ENCODE results near the gene MAD1L1. TPM values are rescaled to one million over a fixed set of nuclear protein-coding genes. Genes with fewer than 3 reads are reported as not detected.
A peak's percentile ranks its signal among the peaks of the same experiment; 100 is the strongest.

MAD1L1 gene
- total RNA-seq, 1 experiment from 2014 or later = 43.8 TPM

DNA sequence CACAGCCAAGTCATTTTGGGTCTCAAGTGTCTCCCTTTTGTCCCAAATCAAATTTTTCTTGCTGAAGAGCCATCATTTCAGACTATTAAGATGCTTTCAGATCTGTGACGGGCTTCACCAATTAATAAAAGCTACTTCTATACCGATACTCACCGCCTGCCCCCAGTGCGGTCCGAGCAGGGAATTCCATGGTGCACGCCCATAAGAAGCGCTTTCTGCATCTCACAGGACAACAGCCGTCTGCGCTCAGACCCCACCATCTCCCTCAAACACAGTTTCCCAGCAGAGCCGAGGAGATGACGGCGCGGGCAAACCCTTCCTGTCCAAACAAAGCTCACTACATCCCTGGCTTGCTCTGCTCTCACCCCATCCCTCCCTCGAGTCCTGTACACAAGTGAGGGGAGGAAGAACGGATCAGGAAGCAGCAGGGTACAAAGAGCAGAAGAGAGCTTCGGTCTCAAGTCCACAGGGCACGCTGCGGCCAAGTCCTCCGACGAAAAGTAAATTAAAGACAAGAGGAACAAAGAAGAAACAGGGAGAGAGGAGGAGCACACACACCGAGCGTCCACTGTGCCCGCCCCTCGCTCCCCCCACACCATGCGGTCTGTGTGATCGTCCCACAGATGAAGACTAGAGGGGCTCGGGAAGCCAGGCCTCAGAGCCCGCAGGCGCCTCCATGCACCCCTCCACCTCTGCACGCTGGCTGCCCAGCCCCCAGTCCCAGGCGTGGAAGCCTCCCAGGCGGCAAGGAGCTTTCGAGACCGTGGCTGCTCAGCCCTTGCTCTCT, 121.9 kb downstream of the MAD1L1 start:
- Mint-ChIP-seq H3K36me3 (peaks cover 6% of the 10 kb centered on the region; the same call in 1 of the 2 replicates), H3K27ac (peak overlapping the region; percentile 97), H3K27me3 (ENCODE audit: low read depth) (no peaks in the 10 kb centered on the region), H3K4me3 (no peak overlapping the region), H3K9me3 (no peaks in the 10 kb centered on the region), H3K4me1 (peaks cover 17% of the 10 kb centered on the region)
- DNase-seq (ENCODE audit: low spot score) = no peak
- ChIA-PET CTCF (interaction anchor here (0.8 kb wide), 1 partner anchor 37 kb away, joined by 3 read pairs; no protein-coding TSS in a partner anchor), POLR2A (no interaction called here)
- TF ChIP-seq, protein P1, sequence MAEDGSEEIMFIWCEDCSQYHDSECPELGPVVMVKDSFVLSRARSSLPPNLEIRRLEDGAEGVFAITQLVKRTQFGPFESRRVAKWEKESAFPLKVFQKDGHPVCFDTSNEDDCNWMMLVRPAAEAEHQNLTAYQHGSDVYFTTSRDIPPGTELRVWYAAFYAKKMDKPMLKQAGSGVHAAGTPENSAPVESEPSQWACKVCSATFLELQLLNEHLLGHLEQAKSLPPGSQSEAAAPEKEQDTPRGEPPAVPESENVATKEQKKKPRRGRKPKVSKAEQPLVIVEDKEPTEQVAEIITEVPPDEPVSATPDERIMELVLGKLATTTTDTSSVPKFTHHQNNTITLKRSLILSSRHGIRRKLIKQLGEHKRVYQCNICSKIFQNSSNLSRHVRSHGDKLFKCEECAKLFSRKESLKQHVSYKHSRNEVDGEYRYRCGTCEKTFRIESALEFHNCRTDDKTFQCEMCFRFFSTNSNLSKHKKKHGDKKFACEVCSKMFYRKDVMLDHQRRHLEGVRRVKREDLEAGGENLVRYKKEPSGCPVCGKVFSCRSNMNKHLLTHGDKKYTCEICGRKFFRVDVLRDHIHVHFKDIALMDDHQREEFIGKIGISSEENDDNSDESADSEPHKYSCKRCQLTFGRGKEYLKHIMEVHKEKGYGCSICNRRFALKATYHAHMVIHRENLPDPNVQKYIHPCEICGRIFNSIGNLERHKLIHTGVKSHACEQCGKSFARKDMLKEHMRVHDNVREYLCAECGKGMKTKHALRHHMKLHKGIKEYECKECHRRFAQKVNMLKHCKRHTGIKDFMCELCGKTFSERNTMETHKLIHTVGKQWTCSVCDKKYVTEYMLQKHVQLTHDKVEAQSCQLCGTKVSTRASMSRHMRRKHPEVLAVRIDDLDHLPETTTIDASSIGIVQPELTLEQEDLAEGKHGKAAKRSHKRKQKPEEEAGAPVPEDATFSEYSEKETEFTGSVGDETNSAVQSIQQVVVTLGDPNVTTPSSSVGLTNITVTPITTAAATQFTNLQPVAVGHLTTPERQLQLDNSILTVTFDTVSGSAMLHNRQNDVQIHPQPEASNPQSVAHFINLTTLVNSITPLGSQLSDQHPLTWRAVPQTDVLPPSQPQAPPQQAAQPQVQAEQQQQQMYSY (CRISPR knock-in tag; IDR thresholded peaks at IDR 0.05) = no peak
- TF ChIP-seq, protein P2, sequence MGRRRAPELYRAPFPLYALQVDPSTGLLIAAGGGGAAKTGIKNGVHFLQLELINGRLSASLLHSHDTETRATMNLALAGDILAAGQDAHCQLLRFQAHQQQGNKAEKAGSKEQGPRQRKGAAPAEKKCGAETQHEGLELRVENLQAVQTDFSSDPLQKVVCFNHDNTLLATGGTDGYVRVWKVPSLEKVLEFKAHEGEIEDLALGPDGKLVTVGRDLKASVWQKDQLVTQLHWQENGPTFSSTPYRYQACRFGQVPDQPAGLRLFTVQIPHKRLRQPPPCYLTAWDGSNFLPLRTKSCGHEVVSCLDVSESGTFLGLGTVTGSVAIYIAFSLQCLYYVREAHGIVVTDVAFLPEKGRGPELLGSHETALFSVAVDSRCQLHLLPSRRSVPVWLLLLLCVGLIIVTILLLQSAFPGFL (CRISPR knock-in tag; IDR thresholded peaks at IDR 0.05; ENCODE audit: borderline replicate concordance) = no peak
- TF ChIP-seq ZNF396 (CRISPR knock-in tag; IDR thresholded peaks at IDR 0.05; ENCODE audit: borderline replicate concordance) = no peak
- TF ChIP-seq, protein P3, sequence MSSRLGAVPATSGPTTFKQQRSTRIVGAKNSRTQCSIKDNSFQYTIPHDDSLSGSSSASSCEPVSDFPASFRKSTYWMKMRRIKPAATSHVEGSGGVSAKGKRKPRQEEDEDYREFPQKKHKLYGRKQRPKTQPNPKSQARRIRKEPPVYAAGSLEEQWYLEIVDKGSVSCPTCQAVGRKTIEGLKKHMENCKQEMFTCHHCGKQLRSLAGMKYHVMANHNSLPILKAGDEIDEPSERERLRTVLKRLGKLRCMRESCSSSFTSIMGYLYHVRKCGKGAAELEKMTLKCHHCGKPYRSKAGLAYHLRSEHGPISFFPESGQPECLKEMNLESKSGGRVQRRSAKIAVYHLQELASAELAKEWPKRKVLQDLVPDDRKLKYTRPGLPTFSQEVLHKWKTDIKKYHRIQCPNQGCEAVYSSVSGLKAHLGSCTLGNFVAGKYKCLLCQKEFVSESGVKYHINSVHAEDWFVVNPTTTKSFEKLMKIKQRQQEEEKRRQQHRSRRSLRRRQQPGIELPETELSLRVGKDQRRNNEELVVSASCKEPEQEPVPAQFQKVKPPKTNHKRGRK (CRISPR knock-in tag; IDR thresholded peaks at IDR 0.05; ENCODE audit: borderline replicate concordance) = no peak
- no peak for TF ChIP-seq EMX1 (CRISPR knock-in tag; IDR thresholded peaks at IDR 0.05)
- 0 out of 2 replicates have a peak, but pooled peaks have one; percentile 33 for TF ChIP-seq GABPB1 (CRISPR knock-in tag; IDR thresholded peaks at IDR 0.05)
- no peak for TF ChIP-seq TP53 (CRISPR knock-in tag; IDR thresholded peaks at IDR 0.05)
- TF ChIP-seq, protein P4, sequence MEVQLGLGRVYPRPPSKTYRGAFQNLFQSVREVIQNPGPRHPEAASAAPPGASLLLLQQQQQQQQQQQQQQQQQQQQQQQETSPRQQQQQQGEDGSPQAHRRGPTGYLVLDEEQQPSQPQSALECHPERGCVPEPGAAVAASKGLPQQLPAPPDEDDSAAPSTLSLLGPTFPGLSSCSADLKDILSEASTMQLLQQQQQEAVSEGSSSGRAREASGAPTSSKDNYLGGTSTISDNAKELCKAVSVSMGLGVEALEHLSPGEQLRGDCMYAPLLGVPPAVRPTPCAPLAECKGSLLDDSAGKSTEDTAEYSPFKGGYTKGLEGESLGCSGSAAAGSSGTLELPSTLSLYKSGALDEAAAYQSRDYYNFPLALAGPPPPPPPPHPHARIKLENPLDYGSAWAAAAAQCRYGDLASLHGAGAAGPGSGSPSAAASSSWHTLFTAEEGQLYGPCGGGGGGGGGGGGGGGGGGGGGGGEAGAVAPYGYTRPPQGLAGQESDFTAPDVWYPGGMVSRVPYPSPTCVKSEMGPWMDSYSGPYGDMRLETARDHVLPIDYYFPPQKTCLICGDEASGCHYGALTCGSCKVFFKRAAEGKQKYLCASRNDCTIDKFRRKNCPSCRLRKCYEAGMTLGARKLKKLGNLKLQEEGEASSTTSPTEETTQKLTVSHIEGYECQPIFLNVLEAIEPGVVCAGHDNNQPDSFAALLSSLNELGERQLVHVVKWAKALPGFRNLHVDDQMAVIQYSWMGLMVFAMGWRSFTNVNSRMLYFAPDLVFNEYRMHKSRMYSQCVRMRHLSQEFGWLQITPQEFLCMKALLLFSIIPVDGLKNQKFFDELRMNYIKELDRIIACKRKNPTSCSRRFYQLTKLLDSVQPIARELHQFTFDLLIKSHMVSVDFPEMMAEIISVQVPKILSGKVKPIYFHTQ (CRISPR knock-in tag; IDR thresholded peaks at IDR 0.05) = no peak
- ATAC-seq = no peak

DNA sequence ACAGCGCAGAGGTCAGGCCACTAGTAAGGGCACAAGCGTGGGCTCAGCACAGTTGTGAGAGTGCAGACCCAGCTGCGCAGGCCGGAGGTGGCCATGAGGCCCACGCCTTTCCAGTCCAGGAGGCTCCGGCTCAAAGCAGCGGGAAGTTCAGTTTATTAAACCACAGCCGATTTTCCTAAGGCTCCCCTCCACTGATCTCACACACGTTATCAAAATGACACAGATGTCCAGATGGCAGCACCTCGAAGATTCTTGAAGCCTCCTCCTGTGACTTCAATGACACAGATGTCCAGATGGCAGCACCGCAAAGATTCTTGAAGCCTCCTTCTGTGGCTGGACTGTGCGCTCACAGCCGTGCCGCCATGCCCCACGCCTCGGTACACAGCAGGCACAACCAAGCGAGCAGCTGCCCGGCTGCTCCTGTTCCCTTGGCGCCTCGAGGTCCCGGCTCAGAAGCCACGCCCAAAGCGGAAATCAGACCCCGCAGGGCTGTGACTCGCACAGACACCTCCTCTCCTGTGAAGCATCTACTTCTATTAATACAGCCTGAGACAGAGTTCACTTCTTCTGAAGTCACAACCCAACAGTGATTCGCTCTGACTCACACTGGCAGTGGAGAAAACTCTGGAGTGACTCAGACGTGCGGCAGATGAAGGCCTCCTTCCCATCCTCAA, 122.7 kb downstream of the MAD1L1 start:
- ChIA-PET CTCF (interaction anchor here (1.4 kb wide), 1 partner anchor 554 kb away, joined by 4 read pairs; the partner anchor contains the start of gene TMEM184A), POLR2A (no interaction called here)
- Mint-ChIP-seq H3K27ac (peak overlapping the region; percentile 97), H3K36me3 (peaks cover 6% of the 10 kb centered on the region; the same call in 1 of the 2 replicates), H3K4me3 (no peak overlapping the region), H3K27me3 (ENCODE audit: low read depth) (no peaks in the 10 kb centered on the region), H3K9me3 (no peaks in the 10 kb centered on the region), H3K4me1 (peaks cover 21% of the 10 kb centered on the region)
- DNase-seq (ENCODE audit: low spot score) = no peak
- no peak for TF ChIP-seq EMX1 (CRISPR knock-in tag; IDR thresholded peaks at IDR 0.05)
- TF ChIP-seq, protein P5, sequence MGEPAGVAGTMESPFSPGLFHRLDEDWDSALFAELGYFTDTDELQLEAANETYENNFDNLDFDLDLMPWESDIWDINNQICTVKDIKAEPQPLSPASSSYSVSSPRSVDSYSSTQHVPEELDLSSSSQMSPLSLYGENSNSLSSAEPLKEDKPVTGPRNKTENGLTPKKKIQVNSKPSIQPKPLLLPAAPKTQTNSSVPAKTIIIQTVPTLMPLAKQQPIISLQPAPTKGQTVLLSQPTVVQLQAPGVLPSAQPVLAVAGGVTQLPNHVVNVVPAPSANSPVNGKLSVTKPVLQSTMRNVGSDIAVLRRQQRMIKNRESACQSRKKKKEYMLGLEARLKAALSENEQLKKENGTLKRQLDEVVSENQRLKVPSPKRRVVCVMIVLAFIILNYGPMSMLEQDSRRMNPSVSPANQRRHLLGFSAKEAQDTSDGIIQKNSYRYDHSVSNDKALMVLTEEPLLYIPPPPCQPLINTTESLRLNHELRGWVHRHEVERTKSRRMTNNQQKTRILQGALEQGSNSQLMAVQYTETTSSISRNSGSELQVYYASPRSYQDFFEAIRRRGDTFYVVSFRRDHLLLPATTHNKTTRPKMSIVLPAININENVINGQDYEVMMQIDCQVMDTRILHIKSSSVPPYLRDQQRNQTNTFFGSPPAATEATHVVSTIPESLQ (CRISPR knock-in tag; IDR thresholded peaks at IDR 0.05) = no peak
- TF ChIP-seq TEAD4 (CRISPR knock-in tag; IDR thresholded peaks at IDR 0.05) = no peak
- TF ChIP-seq ZNF263 (CRISPR knock-in tag; IDR thresholded peaks at IDR 0.05; ENCODE audit: low read depth) = no peak
- no peak for TF ChIP-seq MXD4 (CRISPR knock-in tag; IDR thresholded peaks at IDR 0.05; ENCODE audit: borderline replicate concordance)
- no peak for TF ChIP-seq ZNF317 (CRISPR knock-in tag; IDR thresholded peaks at IDR 0.05; ENCODE audit: borderline replicate concordance, low read depth)
- TF ChIP-seq, protein P6, sequence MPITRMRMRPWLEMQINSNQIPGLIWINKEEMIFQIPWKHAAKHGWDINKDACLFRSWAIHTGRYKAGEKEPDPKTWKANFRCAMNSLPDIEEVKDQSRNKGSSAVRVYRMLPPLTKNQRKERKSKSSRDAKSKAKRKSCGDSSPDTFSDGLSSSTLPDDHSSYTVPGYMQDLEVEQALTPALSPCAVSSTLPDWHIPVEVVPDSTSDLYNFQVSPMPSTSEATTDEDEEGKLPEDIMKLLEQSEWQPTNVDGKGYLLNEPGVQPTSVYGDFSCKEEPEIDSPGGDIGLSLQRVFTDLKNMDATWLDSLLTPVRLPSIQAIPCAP (CRISPR knock-in tag; IDR thresholded peaks at IDR 0.05) = no peak
- TF ChIP-seq TCF7 (CRISPR knock-in tag; IDR thresholded peaks at IDR 0.05; ENCODE audit: low read depth) = no peak
- TF ChIP-seq, protein P7, sequence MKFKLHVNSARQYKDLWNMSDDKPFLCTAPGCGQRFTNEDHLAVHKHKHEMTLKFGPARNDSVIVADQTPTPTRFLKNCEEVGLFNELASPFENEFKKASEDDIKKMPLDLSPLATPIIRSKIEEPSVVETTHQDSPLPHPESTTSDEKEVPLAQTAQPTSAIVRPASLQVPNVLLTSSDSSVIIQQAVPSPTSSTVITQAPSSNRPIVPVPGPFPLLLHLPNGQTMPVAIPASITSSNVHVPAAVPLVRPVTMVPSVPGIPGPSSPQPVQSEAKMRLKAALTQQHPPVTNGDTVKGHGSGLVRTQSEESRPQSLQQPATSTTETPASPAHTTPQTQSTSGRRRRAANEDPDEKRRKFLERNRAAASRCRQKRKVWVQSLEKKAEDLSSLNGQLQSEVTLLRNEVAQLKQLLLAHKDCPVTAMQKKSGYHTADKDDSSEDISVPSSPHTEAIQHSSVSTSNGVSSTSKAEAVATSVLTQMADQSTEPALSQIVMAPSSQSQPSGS (CRISPR knock-in tag; IDR thresholded peaks at IDR 0.05; ENCODE audit: borderline replicate concordance, low read depth) = no peak
- no peak for ATAC-seq
